ENCODE results near the gene PLPPR2. TPM values are rescaled to one million over a fixed set of nuclear protein-coding genes. Genes with fewer than 3 reads are reported as not detected.

PLPPR2 gene
- total RNA-seq, 1 experiment from 2014 or later: 19.5 TPM

- Mint-ChIP-seq H3K4me3 (ENCODE audit: unreplicated experiment) (no peak overlapping the region), H3K27me3 (ENCODE audit: insufficient read depth, unreplicated experiment) (no peaks in the 10 kb centered on the region), H3K4me1 (ENCODE audit: insufficient read depth, unreplicated experiment) (no peaks in the 10 kb centered on the region), H3K36me3 (ENCODE audit: insufficient read depth, unreplicated experiment) (peaks cover 15% of the 10 kb centered on the region), H3K27ac (ENCODE audit: low read depth, unreplicated experiment) (no peak overlapping the region), H3K9me3 (ENCODE audit: unreplicated experiment) (no peaks in the 10 kb centered on the region)
- no peak for DNase-seq (ENCODE audit: unreplicated experiment)
- BruUV-seq (replicated peaks): no TSS peak
- intact Hi-C loops (cut with micrococcal nuclease): no loop called here
- ChIA-PET CTCF (interaction anchor here (0.6 kb wide), 1 partner anchor 63 kb away, joined by 3 read pairs; no protein-coding TSS in a partner anchor), POLR2A (interaction anchor here (0.9 to 1.9 kb wide), 2 partner anchors 11 to 32 kb away, joined by 5 read pairs; partner anchors contain the start of gene RAB3D)
- no peak for TF ChIP-seq CTCF (IDR thresholded peaks at IDR 0.05; ENCODE audit: unreplicated experiment)
These were observed 15.5 kb downstream of the PLPPR2 start for GRCh38 chr19:11370744-11371143.

DNA sequence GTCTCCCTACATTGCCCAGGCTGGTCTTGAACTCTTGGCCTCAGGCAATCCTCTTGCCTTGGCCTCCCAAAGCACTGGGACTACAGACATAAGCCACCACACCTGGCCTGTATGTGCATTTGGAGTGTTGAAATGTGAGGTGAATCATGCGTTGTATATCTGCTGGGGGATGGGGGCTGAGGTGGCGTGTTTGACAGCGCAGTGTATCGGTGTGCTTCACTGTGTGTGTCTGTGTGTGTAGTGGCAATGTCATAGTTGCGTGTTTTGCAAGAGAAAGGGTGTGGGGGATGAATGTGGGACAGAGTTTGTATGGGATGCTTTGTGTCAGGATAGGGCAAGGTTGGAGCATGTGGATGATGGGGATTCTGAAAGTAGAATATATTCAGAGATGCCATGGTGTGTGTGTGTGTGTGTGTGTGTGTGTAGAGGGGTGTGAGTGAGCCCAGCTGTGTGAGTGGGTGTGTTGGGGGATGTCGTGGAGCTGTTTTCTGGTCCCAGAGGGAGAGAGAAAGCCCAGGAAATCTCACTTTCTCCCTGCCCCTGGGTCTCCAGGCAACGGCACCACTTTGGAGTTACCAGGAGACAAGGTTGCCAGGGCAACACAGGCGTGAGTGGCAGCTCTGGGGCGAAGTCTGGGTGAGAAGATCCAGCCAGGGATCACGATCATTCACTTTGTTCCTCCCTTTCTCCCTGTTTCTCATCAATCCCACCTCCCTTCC lies 18.1 kb downstream of the PLPPR2 start:
- peak; percentile 74 for DNase-seq (ENCODE audit: unreplicated experiment)
- H3K4me1 Mint-ChIP-seq (ENCODE audit: insufficient read depth, unreplicated experiment): peaks cover 11% of the 10 kb centered on the region
- peaks cover 8% of the 10 kb centered on the region for H3K36me3 Mint-ChIP-seq (ENCODE audit: insufficient read depth, unreplicated experiment)
- H3K27ac Mint-ChIP-seq (ENCODE audit: low read depth, unreplicated experiment): no peak overlapping the region
- ChIA-PET POLR2A (interaction anchor here (0.7 to 5.6 kb wide), 8 partner anchors 9 to 235 kb away, joined by 3 to 88 read pairs (median 10); partner anchors contain the start of genes CCDC159, RAB3D and TMEM205), CTCF (interaction anchor here (1.1 to 1.2 kb wide), 2 partner anchors 76 to 248 kb away, joined by 4 to 8 read pairs; no protein-coding TSS in a partner anchor)
- TF ChIP-seq CTCF (IDR thresholded peaks at IDR 0.05; ENCODE audit: unreplicated experiment): no peak
- no peaks in the 10 kb centered on the region for H3K9me3 Mint-ChIP-seq (ENCODE audit: unreplicated experiment)
- intact Hi-C loops (cut with micrococcal nuclease): no loop called here
- BruUV-seq (replicated peaks): no TSS peak
- no peak overlapping the region for H3K4me3 Mint-ChIP-seq (ENCODE audit: unreplicated experiment)
- no peaks in the 10 kb centered on the region for H3K27me3 Mint-ChIP-seq (ENCODE audit: insufficient read depth, unreplicated experiment)

DNA sequence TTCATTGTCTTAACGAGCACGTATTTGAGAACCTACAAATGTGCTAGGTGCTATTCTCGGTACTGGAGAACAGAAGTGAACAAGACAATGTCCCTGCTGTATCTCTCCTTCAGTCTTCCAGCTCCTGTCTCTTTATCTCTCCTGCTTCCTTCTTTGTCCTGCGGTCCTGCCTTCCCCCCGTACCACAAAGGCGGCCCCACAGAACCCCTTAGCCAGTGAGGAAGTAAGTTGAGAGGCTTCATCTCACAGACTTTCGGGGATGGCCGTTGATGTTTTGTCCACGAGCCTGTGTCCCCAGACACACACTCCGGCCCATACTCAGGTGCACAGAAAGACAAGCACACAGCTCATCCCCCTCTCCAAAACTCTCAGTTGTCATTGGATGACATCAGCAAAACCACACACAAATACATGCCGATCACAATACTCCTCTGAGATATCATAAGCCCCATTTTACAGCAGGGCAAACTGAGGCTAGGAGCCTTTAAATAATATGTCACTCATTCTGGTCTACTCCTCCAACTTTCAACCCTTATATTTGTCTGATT lies 18.7 kb downstream of the PLPPR2 start:
- Mint-ChIP-seq H3K4me1 (ENCODE audit: insufficient read depth, unreplicated experiment) (peaks cover 17% of the 10 kb centered on the region), H3K27me3 (ENCODE audit: insufficient read depth, unreplicated experiment) (no peaks in the 10 kb centered on the region), H3K9me3 (ENCODE audit: unreplicated experiment) (no peaks in the 10 kb centered on the region), H3K27ac (ENCODE audit: low read depth, unreplicated experiment) (no peak overlapping the region), H3K4me3 (ENCODE audit: unreplicated experiment) (no peak overlapping the region), H3K36me3 (ENCODE audit: insufficient read depth, unreplicated experiment) (peaks cover 8% of the 10 kb centered on the region)
- no peak for TF ChIP-seq CTCF (IDR thresholded peaks at IDR 0.05; ENCODE audit: unreplicated experiment)
- CTCF ChIA-PET: interaction anchor here (0.7 to 1.2 kb wide), 5 partner anchors 61 to 1192 kb away, joined by 3 to 8 read pairs (median 4); partner anchors contain the start of gene PRKCSH
- no peak for DNase-seq (ENCODE audit: unreplicated experiment)
- no TSS peak for BruUV-seq (replicated peaks)
- intact Hi-C loops (cut with micrococcal nuclease): loop anchor here (2.0 kb wide), 1 partner anchor 27 kb away; the partner anchor contains the start of genes CCDC159 and TMEM205
- POLR2A ChIA-PET: interaction anchor here (0.6 to 5.6 kb wide), 20 partner anchors 8 to 285 kb away, joined by 3 to 88 read pairs (median 4); partner anchors contain the start of genes CCDC159, ECSIT, ELOF1 and LDLR

Measured in MCF 10A (cell line).